CD14-positive monocyte (primary cell): ENCODE measurements around the gene HS6ST2. TPM values are rescaled to one million over a fixed set of nuclear protein-coding genes. Genes with fewer than 3 reads are reported as not detected.

Source experiments
- DNase-seq, 3 donors: peaks; one replicate each; pipeline ENCODE4 v3.0.0-alpha.2; 2011 to 2022
- H2AFZ ChIP-seq: 2 replicates; pipeline ENCODE4 v1.6.0; 2012; ENCODE audit warnings: mild to moderate bottlenecking, low read depth, low read length, inconsistent platforms; ENCODE audit not compliant: insufficient read depth, poor library complexity, severe bottlenecking
- H3K27ac ChIP-seq, 2 donors: 1 replicate in 1 of 2; 2 replicates in 1 of 2; pipeline ENCODE4 v1.5.1; 2012 to 2013; ENCODE audit warnings: low read length in 2 of 2, control low read depth in 1 of 2, inconsistent platforms in 1 of 2, low read depth in 1 of 2, mild to moderate bottlenecking in 1 of 2
- H3K27me3 ChIP-seq, 2 donors: one replicate each; pipeline versions ENCODE4 v1.6.0 to v1.6.1; 2011 to 2013; ENCODE audit warnings: low read length in 2 of 2; ENCODE audit not compliant: control insufficient read depth in 2 of 2, insufficient read depth in 2 of 2
- H3K36me3 ChIP-seq, 2 donors: replicated peaks in 1 of 2; 1 replicate in 1 of 2; 2 replicates in 1 of 2; pipeline versions ENCODE4 v1.5.1 to v1.6.1; 2012 to 2013; ENCODE audit warnings: low read length in 2 of 2, control low read depth in 1 of 2, inconsistent platforms in 1 of 2, mild to moderate bottlenecking in 1 of 2; ENCODE audit not compliant: insufficient read depth in 2 of 2, control insufficient read depth in 1 of 2
- H3K4me1 ChIP-seq, 2 donors: 1 replicate in 1 of 2; 2 replicates in 1 of 2; pipeline versions ENCODE4 v1.5.1 to v1.6.1; 2012 to 2013; ENCODE audit warnings: low read length in 2 of 2, control low read depth in 1 of 2, inconsistent platforms in 1 of 2, mild to moderate bottlenecking in 1 of 2, moderate library complexity in 1 of 2; ENCODE audit not compliant: insufficient read depth in 2 of 2, control insufficient read depth in 1 of 2
- H3K4me2 ChIP-seq: replicated peaks from 2 replicates; pipeline ENCODE3; 2012; ENCODE audit warnings: low read length, moderate library complexity, mild to moderate bottlenecking; ENCODE audit not compliant: poor library complexity, severe bottlenecking; ENCODE audit errors: extremely low read depth
- H3K4me3 ChIP-seq, 3 experiments: fragments of 200-600 bp in 1 of 3; sonication (generic) in 1 of 3; replicated peaks in 1 of 3; 1 replicate in 2 of 3; 2 replicates in 1 of 3; pipeline ENCODE4 v1.5.1; 2011 to 2013; ENCODE audit warnings: low read length in 3 of 3, mild to moderate bottlenecking in 3 of 3, control low read depth in 2 of 3, low read depth in 2 of 3, inconsistent platforms in 1 of 3, moderate library complexity in 1 of 3
- H3K79me2 ChIP-seq: 2 replicates; pipeline ENCODE4 v1.6.0; 2012; ENCODE audit warnings: mild to moderate bottlenecking, control low read depth, inconsistent platforms, low read length, moderate library complexity; ENCODE audit not compliant: insufficient read depth
- H3K9ac ChIP-seq: 2 replicates; pipeline ENCODE4 v1.6.0; 2017; ENCODE audit warnings: low read length, mild to moderate bottlenecking; ENCODE audit not compliant: insufficient read depth, poor library complexity, severe bottlenecking
- H3K9me3 ChIP-seq, 2 donors: replicated peaks in 1 of 2; 1 replicate in 1 of 2; 2 replicates in 1 of 2; pipeline versions ENCODE4 v1.5.1 to v1.6.1; 2012 to 2013; ENCODE audit warnings: low read length in 2 of 2, control low read depth in 1 of 2; ENCODE audit not compliant: control insufficient read depth in 1 of 2, insufficient read depth in 1 of 2
- H4K20me1 ChIP-seq: 2 replicates; pipeline ENCODE4 v1.6.0; 2012; ENCODE audit warnings: mild to moderate bottlenecking, low read length, control low read depth, moderate library complexity; ENCODE audit not compliant: insufficient read depth
- H3K27ac Mint-ChIP-seq, 7 donors: one replicate each; pipeline ENCODE4 v1.8.0; 2020; ENCODE audit warnings: mild to moderate bottlenecking in 7 of 7, mixed read lengths in 7 of 7, moderate library complexity in 6 of 7, inconsistent platforms in 2 of 7
- H3K27me3 Mint-ChIP-seq, 3 donors: one replicate each; pipeline ENCODE4 v1.8.0; 2021 to 2022; ENCODE audit warnings: low read depth in 3 of 3, mild to moderate bottlenecking in 3 of 3, mixed read lengths in 3 of 3, moderate library complexity in 3 of 3, inconsistent platforms in 1 of 3
- H3K36me3 Mint-ChIP-seq, 2 donors: one replicate each; pipeline ENCODE4 v1.8.0; 2020; ENCODE audit warnings: mixed read lengths in 2 of 2, inconsistent platforms in 1 of 2, mild to moderate bottlenecking in 1 of 2
- H3K4me1 Mint-ChIP-seq: one replicate; pipeline ENCODE4 v1.8.0; 2020; ENCODE audit warnings: mild to moderate bottlenecking, mixed read lengths
- H3K4me3 Mint-ChIP-seq, 2 donors: one replicate each; pipeline ENCODE4 v1.8.0; 2020; ENCODE audit warnings: mild to moderate bottlenecking in 2 of 2, mixed read lengths in 2 of 2, moderate library complexity in 1 of 2
- H3K9me3 Mint-ChIP-seq, 7 donors: one replicate each; pipeline ENCODE4 v1.8.0; 2020 to 2022; ENCODE audit warnings: mixed read lengths in 7 of 7, mild to moderate bottlenecking in 6 of 7, moderate library complexity in 6 of 7, inconsistent platforms in 2 of 7
- CTCF ChIP-seq: fragments of 200-600 bp; IDR thresholded peaks from one replicate; pipeline ENCODE4 v1.8.0; 2022; ENCODE audit warnings: antibody characterized with exemption, mild to moderate bottlenecking
- WGBS: methylation state at CpG from one replicate; pipeline ENCODE4 v1.1.5; 2013; ENCODE audit warnings: missing lambda C conversion rate; ENCODE audit not compliant: insufficient coverage; 5-methylcytosine and 5-hydroxymethylcytosine counted together
- intact Hi-C, 2 donors: fragments of 100-400 bp; cut with micrococcal nuclease; formaldehyde crosslinking; loops; one replicate each; pipeline versions ENCODE4 v1.15.0 to v1.15.1; 2023
- polyA plus RNA-seq, 3 donors: library from polyadenylated mRNA; depleted of rRNA in 1 of 3; unstranded in 2 of 3; stranded (reverse) in 1 of 3; fragments of 300-500 nt in 2 of 3; fragments of >200 nt in 1 of 3; fragmentation: Illumina TruSeq in 2 of 3; gene quantifications; 1 replicate in 2 of 3; 2 replicates in 1 of 3; pipeline ENCODE4 v1.2.3, GENCODE V29; 2012 to 2021

HS6ST2 gene
- polyA plus RNA-seq, 3 donors, result not detected

- Mint-ChIP-seq H3K36me3 (no peaks in the 10 kb centered on the region), H3K27me3 (peaks cover 0 to 15% (median 0%) of the 10 kb centered on the region in 3 donors), H3K9me3 (no peaks in the 10 kb centered on the region), H3K27ac (no peak overlapping the region), H3K4me1 (no peaks in the 10 kb centered on the region), H3K4me3 (no peak overlapping the region)
- Histone ChIP-seq H3K4me1 (no peaks in the 10 kb centered on the region), H3K27ac (no peak overlapping the region), H4K20me1 (no peaks in the 10 kb centered on the region), H3K4me3 (no peak overlapping the region), H3K27me3 (peaks cover 0 to 12% of the 10 kb centered on the region in 2 donors), H3K36me3 (no peaks in the 10 kb centered on the region), H3K4me2 (no peak overlapping the region), H3K9me3 (no peaks in the 10 kb centered on the region), H2AFZ (no peak overlapping the region), H3K9ac (no peak overlapping the region), H3K79me2 (no peaks in the 10 kb centered on the region)
- DNase-seq, result no peak
- intact Hi-C loops, result no loop called here
- WGBS, result 100% methylated on average over 1 of the region's 4 CpGs
- TF ChIP-seq CTCF, result no peak
These were observed 355.7 kb downstream of the HS6ST2 start for GRCh38 chrX:132602701-132603100.

- no peak for TF ChIP-seq CTCF
- H3K4me1 ChIP-seq, result no peaks in the 10 kb centered on the region
- peaks cover 0 to 9% of the 10 kb centered on the region in 2 donors for H3K27me3 ChIP-seq
- no peaks in the 10 kb centered on the region for H3K9me3 ChIP-seq
- Mint-ChIP-seq H3K4me1 (no peaks in the 10 kb centered on the region), H3K27ac (no peak overlapping the region), H3K36me3 (no peaks in the 10 kb centered on the region), H3K27me3 (peaks cover 0 to 11% (median 0%) of the 10 kb centered on the region in 3 donors), H3K4me3 (no peak overlapping the region), H3K9me3 (no peaks in the 10 kb centered on the region)
- H4K20me1 ChIP-seq, result no peaks in the 10 kb centered on the region
- no peak overlapping the region for H3K4me3 ChIP-seq
- WGBS, result no CpG with 5 or more reads among the region's 3 CpGs
- no peak overlapping the region for H3K9ac ChIP-seq
- intact Hi-C loops, result no loop called here
- H3K27ac ChIP-seq, result no peak overlapping the region
- H3K79me2 ChIP-seq, result no peaks in the 10 kb centered on the region
- H2AFZ ChIP-seq, result no peak overlapping the region
- no peaks in the 10 kb centered on the region for H3K36me3 ChIP-seq
- no peak overlapping the region for H3K4me2 ChIP-seq
- DNase-seq, result no peak
These were observed 363.4 kb downstream of the HS6ST2 start for GRCh38 chrX:132594999-132595398.
